H1 (cell line): ENCODE measurements around the gene DNMT3L. TPM values are rescaled to one million over a fixed set of nuclear protein-coding genes. Genes with fewer than 3 reads are reported as not detected.

Experiments used
- CTCF ChIA-PET: fragments of 300-600 bp; sonication (Branson Sonifier 250); formaldehyde crosslinking; loops from one replicate; lab custom pipeline; 2021; ENCODE audit not compliant: partially characterized antibody; lab: Charles Lee
- POLR2A ChIA-PET: fragments of 300-600 bp; sonication (Branson Sonifier 250); formaldehyde crosslinking; loops from one replicate; lab custom pipeline; 2021; ENCODE audit warnings: inconsistent platforms; ENCODE audit not compliant: partially characterized antibody; lab: Charles Lee
- DNase-seq, 2 experiments: peaks; one replicate each; pipeline versions ENCODE4 v3.0.0 to v3.0.0-alpha.2; 2010 to 2022; ENCODE audit warnings: low spot score in 2 of 2, low read depth in 1 of 2, mixed read lengths in 1 of 2
- FAIRE-seq: peaks from 2 replicates; lab custom pipeline; 2011; peaks lifted over from hg19 to GRCh38; lab: Jason Lieb, UNC
- H2AFZ ChIP-seq: 2 replicates; pipeline ENCODE4 v1.8.1; 2012; ENCODE audit warnings: low read length, inconsistent platforms
- H2AK5ac ChIP-seq: 2 replicates; pipeline ENCODE4 v1.6.1; 2013; ENCODE audit warnings: low read depth, low read length
- H2BK120ac ChIP-seq: replicated peaks from 2 replicates; pipeline ENCODE3; 2013; ENCODE audit warnings: low read depth, low read length, inconsistent platforms
- H2BK12ac ChIP-seq: 2 replicates; pipeline ENCODE4 v1.6.1; 2013; ENCODE audit warnings: low read depth, low read length
- H2BK15ac ChIP-seq: 2 replicates; pipeline ENCODE4 v1.6.1; 2013; ENCODE audit warnings: low read length
- H2BK20ac ChIP-seq: 2 replicates; pipeline ENCODE4 v1.6.1; 2013; ENCODE audit warnings: low read length
- H2BK5ac ChIP-seq: 2 replicates; pipeline ENCODE4 v1.6.1; 2013; ENCODE audit warnings: low read depth, low read length
- H3K14ac ChIP-seq: 2 replicates; pipeline ENCODE4 v1.6.1; 2013; ENCODE audit warnings: inconsistent platforms; ENCODE audit not compliant: insufficient read length
- H3K18ac ChIP-seq: 2 replicates; pipeline ENCODE4 v1.6.1; 2013; ENCODE audit warnings: low read length; ENCODE audit errors: extremely low read depth
- H3K23ac ChIP-seq: 2 replicates; pipeline ENCODE4 v1.6.1; 2013; ENCODE audit warnings: inconsistent platforms; ENCODE audit not compliant: insufficient read length
- H3K23me2 ChIP-seq: 2 replicates; pipeline ENCODE4 v1.6.1; 2013; ENCODE audit warnings: low read depth, low read length
- H3K27ac ChIP-seq: 2 replicates; pipeline ENCODE4 v1.6.1; 2011; ENCODE audit warnings: low read depth, low read length, inconsistent platforms
- H3K27me3 ChIP-seq, 4 experiments: replicated peaks in 1 of 4; 1 replicate in 1 of 4; 2 replicates in 3 of 4; pipeline versions ENCODE4 v1.6.1 to v1.8.1; 2011 to 2013; ENCODE audit warnings: low read length in 3 of 4, mild to moderate bottlenecking in 3 of 4, inconsistent platforms in 2 of 4, mixed read lengths in 2 of 4, moderate library complexity in 1 of 4; ENCODE audit not compliant: control insufficient read depth in 3 of 4, insufficient read depth in 3 of 4; ENCODE audit errors: extremely low read depth in 1 of 4
- H3K36me3 ChIP-seq, 4 experiments: 2 replicates each; pipeline versions ENCODE4 v1.6.1 to v1.8.1; 2011 to 2013; ENCODE audit warnings: mild to moderate bottlenecking in 4 of 4, low read length in 3 of 4, moderate library complexity in 2 of 4, control low read depth in 1 of 4, inconsistent platforms in 1 of 4; ENCODE audit not compliant: insufficient read depth in 4 of 4, control insufficient read depth in 2 of 4
- H3K4ac ChIP-seq: replicated peaks from 2 replicates; pipeline ENCODE3; 2013; ENCODE audit warnings: low read length, low read depth, mixed read lengths, inconsistent platforms; ENCODE audit not compliant: insufficient read length
- H3K4me1 ChIP-seq, 4 experiments: replicated peaks in 1 of 4; 1 replicate in 1 of 4; 2 replicates in 3 of 4; pipeline versions ENCODE4 v1.6.1 to v1.8.1; 2011 to 2013; ENCODE audit warnings: low read length in 3 of 4, inconsistent platforms in 2 of 4, mixed read lengths in 1 of 4; ENCODE audit not compliant: insufficient read depth in 4 of 4, control insufficient read depth in 3 of 4
- H3K4me2 ChIP-seq, 2 experiments: 2 replicates each; pipeline versions ENCODE4 v1.6.1 to v1.8.1; 2011 to 2013; ENCODE audit warnings: low read depth in 2 of 2, low read length in 2 of 2, control low read depth in 1 of 2, inconsistent platforms in 1 of 2, mild to moderate bottlenecking in 1 of 2; ENCODE audit not compliant: insufficient read depth in 1 of 2
- H3K4me3 ChIP-seq, 4 experiments: fragments of 200-600, 300-600 bp in 1 of 4; sonication (generic), shearing (Covaris generic), sonication (Bioruptor Twin) in 1 of 4; 2 replicates each; pipeline versions ENCODE4 v1.5.1 to v1.8.1; 2011 to 2016; ENCODE audit warnings: low read length in 4 of 4, low read depth in 3 of 4, control low read depth in 2 of 4, inconsistent platforms in 2 of 4, mild to moderate bottlenecking in 2 of 4, mixed read lengths in 1 of 4, moderate library complexity in 1 of 4; ENCODE audit not compliant: insufficient read depth in 2 of 4; ENCODE audit errors: extremely low read depth in 1 of 4
- H3K56ac ChIP-seq: replicated peaks from 2 replicates; pipeline ENCODE3; 2013; ENCODE audit warnings: low read depth, mild to moderate bottlenecking, mixed read lengths, low read length, inconsistent platforms; ENCODE audit not compliant: insufficient read length
- H3K79me1 ChIP-seq: 2 replicates; pipeline ENCODE4 v1.6.1; 2013; ENCODE audit warnings: low read depth, low read length, control low read depth
- H3K79me2 ChIP-seq, 2 experiments: 2 replicates each; pipeline versions ENCODE4 v1.6.1 to v1.8.1; 2012 to 2013; ENCODE audit warnings: low read length in 2 of 2, mild to moderate bottlenecking in 2 of 2, inconsistent platforms in 1 of 2; ENCODE audit not compliant: insufficient read depth in 2 of 2, control insufficient read depth in 1 of 2
- H3K9ac ChIP-seq, 4 experiments: replicated peaks in 1 of 4; 1 replicate in 1 of 4; 2 replicates in 3 of 4; pipeline versions ENCODE4 v1.6.1 to v1.8.1; 2011 to 2013; ENCODE audit warnings: low read depth in 3 of 4, low read length in 3 of 4, control low read depth in 2 of 4, mild to moderate bottlenecking in 2 of 4, moderate library complexity in 2 of 4, inconsistent platforms in 1 of 4; ENCODE audit errors: extremely low read depth in 1 of 4
- H3K9me3 ChIP-seq, 2 experiments: 2 replicates each; pipeline versions ENCODE4 v1.6.1 to v1.8.1; 2012 to 2013; ENCODE audit warnings: mild to moderate bottlenecking in 2 of 2, moderate library complexity in 2 of 2, control low read depth in 1 of 2, inconsistent platforms in 1 of 2, low read depth in 1 of 2, low read length in 1 of 2, mixed read lengths in 1 of 2; ENCODE audit not compliant: insufficient read depth in 2 of 2
- H4K20me1 ChIP-seq, 2 experiments: replicated peaks in 1 of 2; 2 replicates each; pipeline versions ENCODE3 to v1.8.1; 2011 to 2013; ENCODE audit warnings: inconsistent platforms in 2 of 2, low read length in 2 of 2, mild to moderate bottlenecking in 1 of 2; ENCODE audit not compliant: insufficient read depth in 2 of 2, control insufficient read depth in 1 of 2
- H4K5ac ChIP-seq: 2 replicates; pipeline ENCODE4 v1.6.1; 2013; ENCODE audit warnings: low read length, low read depth, mixed read lengths, inconsistent platforms; ENCODE audit not compliant: insufficient read length
- H4K8ac ChIP-seq: 2 replicates; pipeline ENCODE4 v1.8.0; 2013; ENCODE audit warnings: mild to moderate bottlenecking, moderate library complexity, low read length, inconsistent platforms; ENCODE audit not compliant: insufficient read depth; ENCODE audit errors: extremely low read depth
- H4K91ac ChIP-seq: replicated peaks from 2 replicates; pipeline ENCODE3; 2013; ENCODE audit warnings: low read length, mixed read lengths, inconsistent platforms; ENCODE audit not compliant: insufficient read length
- BACH1 ChIP-seq: IDR thresholded peaks from 2 replicates; pipeline ENCODE4 v1.6.1; 2012; ENCODE audit warnings: low read length, improper control_type of control experiment
- CHD1 ChIP-seq: IDR thresholded peaks from 2 replicates; pipeline ENCODE4 v1.6.1; 2012; ENCODE audit warnings: low read depth, low read length, improper control_type of control experiment
- EZH2 ChIP-seq: fragments of 200-600 bp; sonication (generic); IDR thresholded peaks from 2 replicates; pipeline ENCODE4 v1.7.1; 2012; ENCODE audit warnings: low read depth, mild to moderate bottlenecking, moderate library complexity, low read length, inconsistent platforms; ENCODE audit not compliant: severe bottlenecking
- FOSL1 ChIP-seq: IDR thresholded peaks from 2 replicates; pipeline ENCODE4 v1.6.1; 2011; ENCODE audit warnings: mild to moderate bottlenecking, low read depth, low read length, moderate library complexity; ENCODE audit not compliant: insufficient read depth
- HDAC2 ChIP-seq, 2 experiments: fragments of 300-600 bp in 1 of 2; sonication (generic) in 1 of 2; IDR thresholded peaks; 2 replicates each; pipeline ENCODE4 v1.6.1; 2011 to 2012; ENCODE audit warnings: low read depth in 2 of 2, low read length in 2 of 2, mild to moderate bottlenecking in 2 of 2, moderate library complexity in 2 of 2, borderline replicate concordance in 1 of 2, inconsistent platforms in 1 of 2
- KDM1A ChIP-seq: fragments of 200-600, 300-600 bp; sonication (generic); IDR thresholded peaks from 2 replicates; pipeline ENCODE4 v1.7.1; 2016; ENCODE audit warnings: mild to moderate bottlenecking, low read length, borderline replicate concordance
- POU5F1 ChIP-seq: IDR thresholded peaks from 2 replicates; pipeline ENCODE4 v1.6.1; 2011; ENCODE audit warnings: low read depth, mild to moderate bottlenecking, low read length, moderate library complexity
- RXRA ChIP-seq: IDR thresholded peaks from 2 replicates; pipeline ENCODE4 v1.6.1; 2011; ENCODE audit warnings: low read depth, mild to moderate bottlenecking, low read length, moderate library complexity; ENCODE audit not compliant: insufficient read depth
- SP4 ChIP-seq: IDR thresholded peaks from 2 replicates; pipeline ENCODE4 v1.6.1; 2012; ENCODE audit warnings: low read length, inconsistent platforms
- TCF12 ChIP-seq: IDR thresholded peaks from 2 replicates; pipeline ENCODE4 v1.6.1; 2011; ENCODE audit warnings: low read depth, mild to moderate bottlenecking, low read length
- WGBS, 2 experiments: shearing (Covaris generic) in 1 of 2; methylation state at CpG; one replicate each; pipeline versions ENCODE4 v1.1.6 to v1.1.7; 2013 to 2015; ENCODE audit warnings: low lambda C conversion rate in 2 of 2, mixed read lengths in 2 of 2, inconsistent platforms in 1 of 2, low coverage in 1 of 2, missing lambda C conversion rate in 1 of 2; ENCODE audit not compliant: insufficient replicate concordance in 2 of 2, insufficient coverage in 1 of 2, insufficient read length in 1 of 2; ENCODE audit errors: extremely low coverage in 1 of 2, missing lambda C conversion rate in 1 of 2; 5-methylcytosine and 5-hydroxymethylcytosine counted together
- polyA plus RNA-seq, 7 experiments: library from polyadenylated mRNA; depleted of rRNA in 3 of 7; stranded (reverse) in 5 of 7; unstranded in 2 of 7; fragments of >200 nt in 5 of 7; fragments of 200-250 nt in 2 of 7; gene quantifications; 1 replicate in 5 of 7; 2 replicates in 1 of 7; 4 replicates in 1 of 7; pipeline versions ENCODE4 v1.2.1 to v1.2.3, GENCODE V29; 2011 to 2013; ENCODE audit warnings: missing spikeins in 2 of 7, mixed read lengths in 2 of 7
- total RNA-seq: library from RNA; stranded (reverse); fragmentation: NEBNext Ultra II Directional; extraction: Animal tissue kit (Norgen Biotek cat#: 25700); gene quantifications from 2 replicates; pipeline ENCODE4 v1.2.1, GENCODE V29; 2021
- TF ChIP-seq, protein P1 (sequence below): IDR thresholded peaks from 2 replicates; pipeline ENCODE4 v1.6.1; 2011; ENCODE audit warnings: low read length, improper control_type of control experiment

The DNMT3L gene
- total and polyA plus RNA-seq, 2 of the 8 experiments (the other 6 are each of a cell fraction or from before 2014, with no cell fraction given), result 0.06 TPM; not detected in 1

GRCh38 chr21:44296916-44297315 lies 35.2 kb upstream of the DNMT3L start:
- Histone ChIP-seq H2BK5ac (no peak overlapping the region), H4K5ac (no peak overlapping the region), H4K8ac (no peak overlapping the region; the same call in 1 of the 2 replicates), H2BK15ac (no peak overlapping the region), H3K4me1 (peaks cover 0 to 13% (median 5%) of the 10 kb centered on the region in 4 experiments; a peak in 5 of 7 replicates), H3K27me3 (peaks cover 0 to 3% (median 0%) of the 10 kb centered on the region in 4 experiments; a peak in 2 of 7 replicates), H3K79me2 (peaks cover 0 to under 1% of the 10 kb centered on the region in 2 experiments; a peak in 1 of 4 replicates), H2AK5ac (no peak overlapping the region), H3K9me3 (no peaks in the 10 kb centered on the region), H4K20me1 (peaks cover 0 to 8% of the 10 kb centered on the region in 2 experiments), H4K91ac (no peak overlapping the region), H3K23me2 (peaks cover 12% of the 10 kb centered on the region; the same call in 1 of the 2 replicates), H3K4me3 (no peak overlapping the region), H2BK20ac (no peak overlapping the region), H3K4me2 (no peak overlapping the region), H3K36me3 (no peaks in the 10 kb centered on the region), H2AFZ (no peak overlapping the region), H3K9ac (no peak overlapping the region), H3K56ac (no peak overlapping the region), H3K23ac (no peak overlapping the region)
- POLR2A ChIA-PET, result no interaction called here
- DNase-seq, result no peak
- CTCF ChIA-PET, result interaction anchor here (0.8 to 5.0 kb wide), 13 partner anchors 10 to 142 kb away, joined by 3 to 53 read pairs (median 6); partner anchors contain the start of gene AIRE
- TF ChIP-seq RXRA (no peak), SP4 (no peak), FOSL1 (no peak), HDAC2 (IDR thresholded peaks at IDR 0.05; ENCODE audit: borderline replicate concordance in 1 of 2, low read depth in 2 of 2, low read length in 2 of 2) (no peak), TCF12 (no peak), BACH1 (no peak), CHD1 (no peak), POU5F1 (no peak), EZH2 (no peak), KDM1A (no peak)
- TF ChIP-seq, protein P1, sequence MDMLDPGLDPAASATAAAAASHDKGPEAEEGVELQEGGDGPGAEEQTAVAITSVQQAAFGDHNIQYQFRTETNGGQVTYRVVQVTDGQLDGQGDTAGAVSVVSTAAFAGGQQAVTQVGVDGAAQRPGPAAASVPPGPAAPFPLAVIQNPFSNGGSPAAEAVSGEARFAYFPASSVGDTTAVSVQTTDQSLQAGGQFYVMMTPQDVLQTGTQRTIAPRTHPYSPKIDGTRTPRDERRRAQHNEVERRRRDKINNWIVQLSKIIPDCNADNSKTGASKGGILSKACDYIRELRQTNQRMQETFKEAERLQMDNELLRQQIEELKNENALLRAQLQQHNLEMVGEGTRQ, result no peak
- TF ChIP-seq, all 59 proteins: peak for 0
- no peak overlapping the region for H2BK120ac ChIP-seq
- no peak overlapping the region for H3K14ac ChIP-seq
- 76% methylated on average over 12 of the region's 13 CpGs; no CpG with 5 or more reads in 1 of the 2 experiments for WGBS, 2 experiments
- H3K18ac ChIP-seq, result no peak overlapping the region
- FAIRE-seq, result no peak
- no peaks in the 10 kb centered on the region for H3K79me1 ChIP-seq
- no peak overlapping the region for H3K27ac ChIP-seq
- H2BK12ac ChIP-seq, result no peak overlapping the region
- H3K4ac ChIP-seq, result no peak overlapping the region
